Measurements from ENCODE around the gene SHH. TPM values are rescaled to one million over a fixed set of nuclear protein-coding genes. Genes with fewer than 3 reads are reported as not detected.

The SHH gene
- total RNA-seq, 1 experiment from 2014 or later: 22.9 TPM

DNA sequence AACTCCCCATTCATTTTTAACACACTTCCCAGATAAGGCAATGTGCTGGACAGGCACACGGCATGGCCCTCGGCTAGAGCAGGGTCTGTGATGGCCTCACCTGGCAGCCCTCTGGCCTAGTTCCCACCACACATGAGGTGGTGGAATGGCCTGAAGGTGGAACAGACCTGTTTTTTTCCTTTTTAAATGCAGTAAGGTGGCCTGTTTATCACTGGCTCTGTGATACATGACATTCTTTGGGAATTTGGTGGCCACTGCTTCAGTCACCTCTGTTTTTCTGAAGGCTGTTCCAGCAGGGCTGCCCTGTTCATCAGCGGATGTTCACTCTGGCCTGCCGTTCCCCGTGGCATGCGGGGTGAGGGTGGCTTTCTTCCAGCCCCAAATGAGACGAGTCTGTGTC lies 36.6 kb downstream of the SHH start:
- TF ChIP-seq, protein P1, sequence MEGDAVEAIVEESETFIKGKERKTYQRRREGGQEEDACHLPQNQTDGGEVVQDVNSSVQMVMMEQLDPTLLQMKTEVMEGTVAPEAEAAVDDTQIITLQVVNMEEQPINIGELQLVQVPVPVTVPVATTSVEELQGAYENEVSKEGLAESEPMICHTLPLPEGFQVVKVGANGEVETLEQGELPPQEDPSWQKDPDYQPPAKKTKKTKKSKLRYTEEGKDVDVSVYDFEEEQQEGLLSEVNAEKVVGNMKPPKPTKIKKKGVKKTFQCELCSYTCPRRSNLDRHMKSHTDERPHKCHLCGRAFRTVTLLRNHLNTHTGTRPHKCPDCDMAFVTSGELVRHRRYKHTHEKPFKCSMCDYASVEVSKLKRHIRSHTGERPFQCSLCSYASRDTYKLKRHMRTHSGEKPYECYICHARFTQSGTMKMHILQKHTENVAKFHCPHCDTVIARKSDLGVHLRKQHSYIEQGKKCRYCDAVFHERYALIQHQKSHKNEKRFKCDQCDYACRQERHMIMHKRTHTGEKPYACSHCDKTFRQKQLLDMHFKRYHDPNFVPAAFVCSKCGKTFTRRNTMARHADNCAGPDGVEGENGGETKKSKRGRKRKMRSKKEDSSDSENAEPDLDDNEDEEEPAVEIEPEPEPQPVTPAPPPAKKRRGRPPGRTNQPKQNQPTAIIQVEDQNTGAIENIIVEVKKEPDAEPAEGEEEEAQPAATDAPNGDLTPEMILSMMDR (IDR thresholded peaks at IDR 0.05): no peak
- TF ChIP-seq TCF7L2 (IDR thresholded peaks at IDR 0.05; ENCODE audit: low read depth, low read length) (no peak), POLR2AphosphoS5 (IDR thresholded peaks at IDR 0.05; ENCODE audit: low read depth, low read length) (no peak), SIN3A (IDR thresholded peaks at IDR 0.05; ENCODE audit: borderline replicate concordance, insufficient read depth, low read depth, low read length) (no peak)
- TF ChIP-seq, protein P2, sequence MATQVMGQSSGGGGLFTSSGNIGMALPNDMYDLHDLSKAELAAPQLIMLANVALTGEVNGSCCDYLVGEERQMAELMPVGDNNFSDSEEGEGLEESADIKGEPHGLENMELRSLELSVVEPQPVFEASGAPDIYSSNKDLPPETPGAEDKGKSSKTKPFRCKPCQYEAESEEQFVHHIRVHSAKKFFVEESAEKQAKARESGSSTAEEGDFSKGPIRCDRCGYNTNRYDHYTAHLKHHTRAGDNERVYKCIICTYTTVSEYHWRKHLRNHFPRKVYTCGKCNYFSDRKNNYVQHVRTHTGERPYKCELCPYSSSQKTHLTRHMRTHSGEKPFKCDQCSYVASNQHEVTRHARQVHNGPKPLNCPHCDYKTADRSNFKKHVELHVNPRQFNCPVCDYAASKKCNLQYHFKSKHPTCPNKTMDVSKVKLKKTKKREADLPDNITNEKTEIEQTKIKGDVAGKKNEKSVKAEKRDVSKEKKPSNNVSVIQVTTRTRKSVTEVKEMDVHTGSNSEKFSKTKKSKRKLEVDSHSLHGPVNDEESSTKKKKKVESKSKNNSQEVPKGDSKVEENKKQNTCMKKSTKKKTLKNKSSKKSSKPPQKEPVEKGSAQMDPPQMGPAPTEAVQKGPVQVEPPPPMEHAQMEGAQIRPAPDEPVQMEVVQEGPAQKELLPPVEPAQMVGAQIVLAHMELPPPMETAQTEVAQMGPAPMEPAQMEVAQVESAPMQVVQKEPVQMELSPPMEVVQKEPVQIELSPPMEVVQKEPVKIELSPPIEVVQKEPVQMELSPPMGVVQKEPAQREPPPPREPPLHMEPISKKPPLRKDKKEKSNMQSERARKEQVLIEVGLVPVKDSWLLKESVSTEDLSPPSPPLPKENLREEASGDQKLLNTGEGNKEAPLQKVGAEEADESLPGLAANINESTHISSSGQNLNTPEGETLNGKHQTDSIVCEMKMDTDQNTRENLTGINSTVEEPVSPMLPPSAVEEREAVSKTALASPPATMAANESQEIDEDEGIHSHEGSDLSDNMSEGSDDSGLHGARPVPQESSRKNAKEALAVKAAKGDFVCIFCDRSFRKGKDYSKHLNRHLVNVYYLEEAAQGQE (IDR thresholded peaks at IDR 0.05; ENCODE audit: insufficient read depth in 1 of 2, low read depth in 2 of 2, low read length in 1 of 2): no peak
- no peaks in the 10 kb centered on the region for H3K27me3 ChIP-seq (ENCODE audit: control insufficient read depth, insufficient read depth, low read length)
- no peaks in the 10 kb centered on the region for H3K4me1 ChIP-seq (ENCODE audit: control insufficient read depth, insufficient read depth, low read length)
- no TSS peak for BruUV-seq (replicated peaks)
- no peaks in the 10 kb centered on the region for H3K9me3 ChIP-seq (ENCODE audit: control insufficient read depth, insufficient read depth, low read depth, low read length)
- no peak for ATAC-seq
- ChIA-PET POLR2A (no interaction called here), CTCF (no interaction called here)
- DNase-seq (ENCODE audit: low read depth, low spot score): no peak
- H3K36me3 ChIP-seq (ENCODE audit: control insufficient read depth, insufficient read depth, low read length): peaks cover 2% of the 10 kb centered on the region
- H3K27ac ChIP-seq (ENCODE audit: low read length): no peak overlapping the region
- in situ Hi-C loops (cut with HindIII; ENCODE audit: low pct_unique_long_range_greater_than_20kb, low sequenced_read_pairs) (no loop called here), intact Hi-C loops (cut with micrococcal nuclease; ENCODE audit: unreplicated experiment) (no loop called here)
- no peak overlapping the region for H3K4me3 ChIP-seq (ENCODE audit: low read depth in 2 of 2, low read length in 2 of 2)

DNA sequence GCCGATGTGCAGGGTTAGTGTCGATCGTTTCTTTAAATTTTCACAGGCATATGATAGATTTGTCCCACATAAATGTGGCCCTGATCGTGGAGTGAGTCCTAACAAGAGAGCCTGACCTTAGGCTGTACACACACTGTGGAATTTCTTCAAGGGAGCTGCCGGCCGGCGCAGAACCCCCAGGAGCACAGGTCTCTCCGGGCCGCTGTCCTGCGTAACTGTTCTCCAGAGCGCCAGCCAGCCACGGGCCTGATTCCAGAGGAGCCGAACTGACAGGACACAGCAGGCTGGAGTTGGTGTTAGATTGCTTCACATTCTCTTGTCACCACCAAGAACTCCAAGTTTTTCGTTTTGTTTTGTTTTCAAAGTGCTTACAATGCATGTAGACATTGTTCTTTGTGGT lies 37.3 kb downstream of the SHH start:
- intact Hi-C loops (cut with micrococcal nuclease; ENCODE audit: unreplicated experiment) (no loop called here), in situ Hi-C loops (cut with HindIII; ENCODE audit: low pct_unique_long_range_greater_than_20kb, low sequenced_read_pairs) (no loop called here)
- TF ChIP-seq SIN3A (IDR thresholded peaks at IDR 0.05; ENCODE audit: borderline replicate concordance, insufficient read depth, low read depth, low read length) (no peak), TCF7L2 (IDR thresholded peaks at IDR 0.05; ENCODE audit: low read depth, low read length) (no peak), POLR2AphosphoS5 (IDR thresholded peaks at IDR 0.05; ENCODE audit: low read depth, low read length) (no peak)
- TF ChIP-seq, protein P2 (IDR thresholded peaks at IDR 0.05; ENCODE audit: insufficient read depth in 1 of 2, low read depth in 2 of 2, low read length in 1 of 2): no peak
- TF ChIP-seq, protein P1 (IDR thresholded peaks at IDR 0.05): no peak
- ChIA-PET POLR2A (interaction anchor here (0.6 to 0.7 kb wide), 2 partner anchors 909 to 961 kb away, joined by 3 to 5 read pairs; no protein-coding TSS in a partner anchor), CTCF (no interaction called here)
- H3K27me3 ChIP-seq (ENCODE audit: control insufficient read depth, insufficient read depth, low read length): no peaks in the 10 kb centered on the region
- BruUV-seq (replicated peaks): no TSS peak
- H3K4me3 ChIP-seq (ENCODE audit: low read depth in 2 of 2, low read length in 2 of 2): no peak overlapping the region
- H3K4me1 ChIP-seq (ENCODE audit: control insufficient read depth, insufficient read depth, low read length): no peaks in the 10 kb centered on the region
- ATAC-seq (no peak), DNase-seq (ENCODE audit: low read depth, low spot score) (no peak)
- peaks cover 2% of the 10 kb centered on the region for H3K36me3 ChIP-seq (ENCODE audit: control insufficient read depth, insufficient read depth, low read length)
- no peaks in the 10 kb centered on the region for H3K9me3 ChIP-seq (ENCODE audit: control insufficient read depth, insufficient read depth, low read depth, low read length)
- H3K27ac ChIP-seq (ENCODE audit: low read length): no peak overlapping the region

Data from Panc1 (cell line).